Measurements from ENCODE around the gene KRTAP4-7.
"Not testable (repeated sequence)": the region's sequence is repeated elsewhere in the genome, so short reads cannot be mapped to it uniquely, and the experiment has no call there.

The KRTAP4-7 gene

DNA sequence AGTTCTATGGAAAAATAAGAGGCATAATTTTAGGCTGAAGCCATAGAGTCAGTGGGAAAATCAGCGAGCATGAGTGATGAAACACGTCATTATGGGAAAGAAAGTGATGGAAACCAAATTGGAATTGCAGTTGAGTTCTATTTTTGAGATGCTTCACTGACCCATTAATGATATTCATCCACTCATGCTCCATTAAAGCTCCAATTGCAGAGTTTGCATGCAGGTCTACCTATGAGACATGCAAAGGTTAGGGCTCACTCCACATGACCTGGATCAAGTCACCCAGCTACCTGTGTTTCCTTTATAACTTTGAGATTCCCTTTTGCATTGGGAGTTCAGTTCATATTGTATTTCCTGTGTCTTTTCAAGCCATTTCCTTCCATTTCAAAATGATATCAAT is 10.3 kb upstream of the KRTAP4-7 start:
- TF ChIP-seq, protein P1, sequence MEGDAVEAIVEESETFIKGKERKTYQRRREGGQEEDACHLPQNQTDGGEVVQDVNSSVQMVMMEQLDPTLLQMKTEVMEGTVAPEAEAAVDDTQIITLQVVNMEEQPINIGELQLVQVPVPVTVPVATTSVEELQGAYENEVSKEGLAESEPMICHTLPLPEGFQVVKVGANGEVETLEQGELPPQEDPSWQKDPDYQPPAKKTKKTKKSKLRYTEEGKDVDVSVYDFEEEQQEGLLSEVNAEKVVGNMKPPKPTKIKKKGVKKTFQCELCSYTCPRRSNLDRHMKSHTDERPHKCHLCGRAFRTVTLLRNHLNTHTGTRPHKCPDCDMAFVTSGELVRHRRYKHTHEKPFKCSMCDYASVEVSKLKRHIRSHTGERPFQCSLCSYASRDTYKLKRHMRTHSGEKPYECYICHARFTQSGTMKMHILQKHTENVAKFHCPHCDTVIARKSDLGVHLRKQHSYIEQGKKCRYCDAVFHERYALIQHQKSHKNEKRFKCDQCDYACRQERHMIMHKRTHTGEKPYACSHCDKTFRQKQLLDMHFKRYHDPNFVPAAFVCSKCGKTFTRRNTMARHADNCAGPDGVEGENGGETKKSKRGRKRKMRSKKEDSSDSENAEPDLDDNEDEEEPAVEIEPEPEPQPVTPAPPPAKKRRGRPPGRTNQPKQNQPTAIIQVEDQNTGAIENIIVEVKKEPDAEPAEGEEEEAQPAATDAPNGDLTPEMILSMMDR (IDR thresholded peaks at IDR 0.05; ENCODE audit: low read depth, low read length): no peak
- DNase-seq (ENCODE audit: extremely low read depth, low read depth): no peak

DNA sequence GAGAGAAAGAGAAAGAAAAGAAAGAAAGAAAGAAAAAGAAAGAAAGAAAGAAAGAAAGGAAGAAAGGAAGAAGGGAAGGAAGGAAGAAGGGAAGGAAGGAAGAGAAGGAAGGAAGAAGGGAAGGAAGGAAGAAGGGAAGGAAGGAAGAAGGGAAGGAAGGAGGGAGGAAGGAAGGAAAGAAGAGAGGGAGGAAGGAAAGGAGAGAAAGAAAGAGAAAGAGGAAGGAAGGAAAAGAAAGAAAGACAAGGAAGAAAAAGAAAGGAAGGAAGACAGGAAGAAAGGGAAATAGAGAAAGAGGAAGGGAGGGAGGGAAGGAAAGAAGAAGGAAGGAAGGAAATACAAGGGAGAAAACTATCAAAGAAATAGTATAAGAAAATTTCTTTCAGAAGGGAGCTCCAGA is 7.2 kb upstream of the KRTAP4-7 start:
- no peak for DNase-seq (ENCODE audit: extremely low read depth, low read depth)
- TF ChIP-seq, protein P1 (IDR thresholded peaks at IDR 0.05; ENCODE audit: low read depth, low read length): no peak

DNA sequence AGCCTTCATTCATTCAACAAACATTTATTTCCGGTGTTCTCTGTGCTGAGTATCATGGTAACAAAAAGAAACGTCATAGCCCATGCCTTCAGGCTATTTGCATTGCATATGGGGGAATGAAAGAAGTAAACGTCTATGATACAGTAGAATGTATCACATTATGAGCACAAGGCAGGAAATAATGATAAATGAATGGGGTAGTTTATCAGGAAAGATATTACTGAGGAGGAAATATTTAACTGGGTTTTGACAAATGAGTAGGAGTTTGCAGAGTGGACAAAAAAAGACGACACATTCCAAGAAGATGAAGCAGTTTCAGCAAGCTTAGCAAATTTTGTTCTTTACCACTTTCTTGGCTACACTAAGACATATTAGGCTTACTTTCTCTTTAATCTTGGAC is 1.3 kb upstream of the KRTAP4-7 start:
- DNase-seq (ENCODE audit: extremely low read depth, low read depth): no peak
- TF ChIP-seq, protein P1 (IDR thresholded peaks at IDR 0.05; ENCODE audit: low read depth, low read length): no peak

- not testable (repeated sequence) for DNase-seq (ENCODE audit: extremely low read depth, low read depth)
These were observed 523 bp upstream of the KRTAP4-7 start for GRCh38 chr17:41083427-41083826.

DNA sequence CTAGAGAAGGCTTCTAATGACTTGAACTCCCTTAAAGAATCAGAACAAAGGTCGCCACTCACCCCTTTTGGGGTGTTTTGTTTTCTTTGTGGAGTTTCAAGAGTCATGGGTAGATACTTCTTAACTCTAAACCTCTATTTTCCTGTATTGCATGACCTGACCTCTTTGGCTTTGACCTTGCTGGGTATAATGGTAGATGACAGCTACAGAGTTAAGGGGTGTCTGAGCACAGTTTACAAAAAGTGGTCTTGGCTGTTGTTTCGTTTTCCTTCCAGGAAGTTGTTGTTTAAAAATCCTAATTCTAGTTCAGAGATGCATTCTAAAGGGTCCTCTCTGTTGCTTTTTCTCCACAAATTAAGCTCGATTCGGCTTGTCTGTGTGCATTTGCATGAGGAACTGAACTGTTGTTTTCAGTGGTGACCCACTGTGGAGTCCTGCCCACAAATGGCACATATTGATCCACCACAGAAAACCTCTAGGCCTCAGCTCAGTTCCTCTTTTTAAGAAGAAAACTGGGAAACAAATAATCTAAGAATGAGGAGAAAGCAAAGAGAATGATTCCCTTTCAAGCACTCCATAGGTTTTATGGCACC is 4.9 kb downstream of the KRTAP4-7 start:
- DNase-seq (ENCODE audit: extremely low read depth, low read depth): not testable (repeated sequence)

DNA sequence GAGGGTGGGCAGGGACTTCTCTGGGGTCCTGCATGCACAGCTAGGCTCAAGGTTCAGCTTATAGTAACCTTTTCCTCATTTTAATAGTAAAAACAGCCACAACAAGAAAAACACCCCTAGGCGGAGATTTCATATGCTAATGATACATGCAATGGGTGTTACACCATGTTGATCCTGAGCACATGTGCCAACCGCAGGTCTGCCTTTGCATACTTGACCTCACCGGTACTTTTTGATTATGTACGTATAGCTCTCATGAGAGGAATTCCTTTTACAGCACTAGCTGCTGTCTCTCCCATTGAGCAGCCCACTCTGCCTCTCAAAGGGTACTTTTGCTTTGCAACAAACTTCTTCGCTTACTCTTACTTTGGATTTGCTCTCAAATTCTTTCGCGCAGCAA is 12.1 kb downstream of the KRTAP4-7 start:
- TF ChIP-seq, protein P1 (IDR thresholded peaks at IDR 0.05; ENCODE audit: low read depth, low read length): no peak
- no peak for DNase-seq (ENCODE audit: extremely low read depth, low read depth)

- TF ChIP-seq, protein P1 (IDR thresholded peaks at IDR 0.05; ENCODE audit: low read depth, low read length): no peak
- DNase-seq (ENCODE audit: extremely low read depth, low read depth): no peak
These were observed 14.1 kb downstream of the KRTAP4-7 start, which contains the start of gene KRTAP4-8 for GRCh38 chr17:41098042-41098441. KRTAP4-8 (minus strand) TSS chr17:41098142; CDS start chr17:41098084, 58 bp downstream.

GRCh38 chr17:41098481-41098880 is 14.5 kb downstream of the KRTAP4-7 start:
- peak; percentile 10 for DNase-seq (ENCODE audit: extremely low read depth, low read depth)
- TF ChIP-seq, protein P1 (IDR thresholded peaks at IDR 0.05; ENCODE audit: low read depth, low read length): no peak

GRCh38 chr17:41099682-41100480 is 15.9 kb downstream of the KRTAP4-7 start:
- peak; percentile 19 for DNase-seq (ENCODE audit: extremely low read depth, low read depth)
